ENCODE data around the gene PPDPF.

DNA sequence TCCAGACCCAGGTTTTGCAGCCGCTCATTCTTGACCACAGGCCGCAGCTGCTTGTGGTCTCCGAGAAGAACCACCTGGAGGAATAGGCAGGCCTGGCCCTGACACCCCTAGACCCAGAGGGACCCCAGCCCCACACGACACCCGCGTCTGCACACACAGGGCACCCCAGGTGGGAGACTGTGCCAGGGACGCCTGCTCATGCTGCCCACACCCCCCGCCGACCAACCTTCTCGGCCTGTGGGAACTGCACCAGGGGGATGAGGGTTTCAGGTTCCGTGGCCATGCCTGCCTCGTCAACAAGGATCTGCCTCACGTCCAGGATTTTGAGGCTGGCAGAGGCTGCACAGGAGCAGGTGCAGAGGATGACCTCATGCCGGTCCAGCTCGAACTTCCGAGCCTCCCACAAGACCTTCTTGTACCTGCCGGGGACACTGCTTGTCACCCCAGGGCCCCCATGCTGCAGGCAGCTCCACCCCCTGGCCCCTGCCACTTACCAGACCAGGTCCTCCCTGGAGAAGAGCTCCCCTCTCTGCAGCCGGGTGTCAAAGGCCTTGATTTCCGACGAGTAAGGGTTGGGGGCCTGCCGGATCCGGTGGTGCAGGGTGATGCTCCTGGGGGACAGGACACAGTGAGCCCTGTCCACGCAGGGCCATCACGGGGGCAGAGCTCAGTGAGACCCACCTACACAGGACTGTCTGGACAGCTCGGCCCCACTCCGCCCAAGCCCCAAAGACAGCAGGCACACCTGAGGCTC, 40.5 kb downstream of the PPDPF start:
- no peak for TF ChIP-seq EZH2 (IDR thresholded peaks at IDR 0.05)
- no peak for TF ChIP-seq POLR2AphosphoS5 (IDR thresholded peaks at IDR 0.05; ENCODE audit: borderline replicate concordance, low read depth, low read length)
- no peak for TF ChIP-seq FOXP2 (optimal IDR thresholded peaks at IDR 0.05; ENCODE audit: control extremely low read depth, extremely low read length, insufficient read depth)

Measured in SK-N-MC (cell line).